NCI-H82 (cell line): ENCODE results near the gene LMAN2L.
"Not testable (repeated sequence)": the region's sequence is repeated elsewhere in the genome, so short reads cannot be mapped to it uniquely, and the experiment has no call there.

Source experiments
- DNase-seq: peaks from one replicate; lab custom pipeline; 2025; lab: John Stamatoyannopoulos, UW

The LMAN2L gene

GRCh38 chr2:96687711-96688640 lies 51.9 kb downstream of the LMAN2L start:
- no peak for DNase-seq

- DNase-seq: no peak
Measured at GRCh38 chr2:96687266-96687665, 52.6 kb downstream of the LMAN2L start.

DNA sequence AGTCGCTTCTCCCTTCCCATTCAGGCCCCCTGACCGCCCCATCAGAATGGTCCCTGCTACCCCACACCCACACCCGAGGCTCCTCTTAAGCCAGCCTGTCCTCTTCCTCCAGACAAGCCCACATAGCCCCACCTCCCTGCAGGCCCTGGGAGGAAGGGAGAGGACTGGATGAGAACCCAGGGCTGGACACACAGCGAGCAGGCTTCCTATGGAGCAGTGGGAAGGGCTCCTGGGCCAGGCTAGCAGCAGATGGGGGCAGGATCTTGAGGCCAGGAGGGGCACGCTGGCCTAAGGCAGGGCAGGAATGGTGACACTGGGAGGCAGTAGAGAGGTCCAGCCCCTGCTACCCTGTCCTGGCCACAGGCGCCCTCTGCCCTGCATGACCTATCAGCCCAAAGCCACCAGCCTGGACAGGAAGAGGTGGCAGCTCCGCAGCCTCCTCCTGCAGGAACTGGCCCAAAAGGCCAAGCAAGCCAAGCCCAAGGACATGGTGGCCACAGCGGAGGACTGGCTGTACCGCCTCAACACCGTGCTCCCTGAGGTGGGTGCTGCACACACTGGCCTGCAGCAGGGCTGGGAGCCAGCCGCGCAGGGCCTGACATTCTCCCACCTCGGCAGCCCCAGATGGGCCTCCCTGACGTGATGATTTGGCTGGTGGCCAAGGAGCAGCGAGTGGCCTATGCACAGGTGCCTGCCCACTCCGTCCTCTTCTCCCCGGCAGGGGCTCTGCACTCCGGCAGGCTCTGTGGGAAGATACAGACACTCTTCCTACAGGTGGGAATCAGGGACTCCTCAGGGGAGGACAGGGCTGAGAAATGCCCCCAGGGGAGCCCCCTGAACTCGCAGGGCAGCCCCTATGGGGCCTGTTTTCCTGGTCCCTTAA lies 54.0 kb downstream of the LMAN2L start:
- DNase-seq: peak; percentile 88

GRCh38 chr2:96684883-96685576 lies 54.8 kb downstream of the LMAN2L start:
- peak; percentile 49 for DNase-seq

GRCh38 chr2:96683972-96684820 lies 55.7 kb downstream of the LMAN2L start:
- DNase-seq: no peak

DNA sequence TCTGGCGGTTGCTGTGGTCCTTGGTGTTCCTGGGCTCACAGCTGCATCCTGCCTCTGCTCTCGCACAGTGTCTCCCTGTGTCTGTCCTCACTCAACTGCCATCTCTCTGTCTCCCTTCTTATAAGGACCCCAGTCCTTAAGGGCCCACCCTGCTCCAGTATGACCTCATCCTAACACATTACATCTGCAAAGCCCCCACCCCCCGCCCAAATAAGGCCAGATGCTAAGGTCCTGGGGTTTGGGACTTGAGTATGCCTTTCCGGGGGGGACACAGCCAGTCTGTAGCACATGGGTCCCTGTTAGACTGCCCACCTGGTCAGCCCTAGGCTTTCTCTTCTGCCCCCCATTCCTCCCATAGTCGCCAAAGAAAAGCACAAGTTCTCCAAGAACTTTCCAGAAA lies 56.6 kb downstream of the LMAN2L start:
- DNase-seq: no peak

GRCh38 chr2:96681540-96681939 lies 58.3 kb downstream of the LMAN2L start:
- no peak for DNase-seq

- no peak for DNase-seq
Measured at GRCh38 chr2:96680561-96681141, 59.2 kb downstream of the LMAN2L start.

- no peak for DNase-seq
Measured at GRCh38 chr2:96679848-96680247, 60.0 kb downstream of the LMAN2L start.

DNA sequence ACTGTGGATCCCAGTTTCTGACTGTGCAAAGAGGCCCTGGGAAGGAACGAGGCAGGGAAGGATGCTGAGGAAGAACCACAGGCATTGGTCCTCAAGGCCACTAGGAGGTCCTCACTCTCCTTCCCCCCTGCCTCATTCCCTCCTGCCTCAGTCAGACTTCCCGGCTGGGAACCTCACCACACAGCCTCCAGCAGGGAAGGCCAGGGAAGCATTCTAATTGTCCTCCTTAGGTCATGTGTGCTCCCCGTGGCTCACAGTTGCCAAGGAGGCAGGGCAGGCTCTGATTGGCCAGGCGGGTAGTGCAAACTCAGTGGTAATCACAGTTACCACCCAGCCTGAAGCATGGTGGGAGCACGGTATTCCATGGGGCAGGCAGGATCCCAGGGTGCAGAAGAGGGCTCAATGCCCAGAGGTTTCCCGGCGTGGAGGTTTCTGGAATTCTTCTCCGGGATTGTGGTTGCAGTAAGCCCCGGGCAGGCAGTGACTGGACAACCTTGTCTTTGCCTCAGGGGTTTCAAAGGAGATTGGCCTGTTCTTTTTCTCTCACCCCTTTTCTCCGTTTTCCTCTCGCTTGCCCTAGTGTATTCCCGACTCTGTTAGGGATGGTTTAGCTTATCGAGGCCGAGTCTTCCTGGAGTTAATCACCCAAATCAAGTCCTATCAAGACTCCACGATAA lies 70.2 kb downstream of the LMAN2L start:
- no peak for DNase-seq

- no peak for DNase-seq
Measured at GRCh38 chr2:96668771-96669170, 71.1 kb downstream of the LMAN2L start.

DNA sequence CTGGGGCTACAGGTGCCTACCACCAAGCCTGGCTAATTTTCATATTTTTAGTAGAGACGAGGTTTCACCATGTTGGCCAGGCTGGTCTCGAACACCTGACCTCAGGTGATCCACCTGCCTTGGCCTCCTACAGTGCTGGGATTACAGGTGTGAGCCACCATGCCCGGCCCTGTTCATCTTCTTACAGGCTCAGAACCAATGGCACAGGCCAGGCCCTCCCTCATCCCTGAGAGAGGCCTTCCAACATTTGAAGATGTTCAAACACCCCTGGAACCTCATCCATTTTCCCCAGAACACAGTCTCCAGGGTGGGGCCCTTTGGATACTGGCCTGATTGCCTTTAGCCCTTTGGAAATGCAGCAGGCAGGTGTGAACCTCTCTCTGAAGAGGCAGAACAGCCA lies 74.1 kb downstream of the LMAN2L start:
- DNase-seq: not testable (repeated sequence)

GRCh38 chr2:96665083-96665569 lies 74.7 kb downstream of the LMAN2L start:
- DNase-seq: no peak

GRCh38 chr2:96664366-96664925 lies 75.4 kb downstream of the LMAN2L start:
- no peak for DNase-seq

- DNase-seq: no peak
Measured at GRCh38 chr2:96663829-96664228, 76.0 kb downstream of the LMAN2L start.

DNA sequence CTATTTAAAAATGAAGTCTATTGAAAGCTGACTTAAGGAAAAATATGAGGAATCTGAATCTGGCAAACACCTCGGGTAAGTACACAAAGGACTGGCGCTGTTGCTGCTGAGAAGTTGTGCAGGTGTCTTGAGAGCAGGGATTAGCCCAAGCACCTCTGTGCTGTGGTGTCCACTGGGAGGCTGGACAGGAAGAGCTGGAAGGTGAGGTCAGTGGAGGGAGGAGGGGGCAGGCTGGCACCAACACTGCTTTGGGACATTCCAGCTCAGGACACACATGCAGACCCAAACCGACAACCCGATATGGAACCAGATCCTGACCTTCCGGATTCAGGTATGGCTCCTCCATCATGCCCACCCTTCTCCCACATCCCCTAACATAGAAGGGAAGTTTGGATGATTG lies 76.7 kb downstream of the LMAN2L start:
- no peak for DNase-seq

DNA sequence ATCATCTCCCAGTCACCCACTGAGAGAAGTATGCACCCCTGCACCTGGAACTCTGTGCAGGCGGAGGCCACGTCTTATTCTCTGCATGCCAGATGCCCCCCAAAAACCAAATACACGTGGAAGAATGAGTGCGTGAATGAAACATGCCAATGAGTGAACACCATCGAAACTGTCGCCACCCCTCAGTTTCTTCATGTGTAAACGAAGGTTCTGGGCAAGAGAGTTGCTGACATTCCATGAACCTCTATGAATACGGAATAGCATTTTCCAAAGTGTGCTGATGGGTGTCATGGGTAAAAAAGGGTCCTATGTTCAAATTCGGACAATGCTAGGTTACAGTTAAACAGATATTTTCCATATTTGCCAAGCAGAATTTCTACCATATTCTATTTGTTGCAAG lies 77.5 kb downstream of the LMAN2L start:
- DNase-seq: no peak

DNA sequence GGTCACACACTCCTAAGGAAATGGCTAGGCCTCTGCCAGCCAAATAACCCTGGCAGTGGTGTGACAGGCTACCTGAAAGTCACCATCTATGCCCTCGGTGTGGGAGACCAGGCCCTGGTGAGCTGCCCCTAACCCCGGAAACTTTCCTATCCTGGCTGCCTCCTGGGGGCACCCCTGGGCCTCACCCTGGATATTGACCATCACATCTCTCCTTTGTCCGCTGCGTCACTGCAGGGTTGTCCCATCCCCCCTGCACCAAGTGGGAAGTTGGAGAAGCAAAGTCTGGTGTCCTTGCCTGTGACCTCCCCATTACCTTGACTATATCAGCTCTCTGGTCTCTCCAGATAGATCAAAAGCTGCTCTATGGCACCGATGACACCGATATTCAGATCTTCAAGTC lies 78.5 kb downstream of the LMAN2L start:
- no peak for DNase-seq

GRCh38 chr2:96656540-96656939 lies 83.3 kb downstream of the LMAN2L start:
- DNase-seq: no peak
